ENCODE measurements around the gene LEUTX. TPM values are rescaled to one million over a fixed set of nuclear protein-coding genes. Genes with fewer than 3 reads are reported as not detected.

Gene LEUTX
- total and polyA plus RNA-seq, 9 donors, result not detected

DNA sequence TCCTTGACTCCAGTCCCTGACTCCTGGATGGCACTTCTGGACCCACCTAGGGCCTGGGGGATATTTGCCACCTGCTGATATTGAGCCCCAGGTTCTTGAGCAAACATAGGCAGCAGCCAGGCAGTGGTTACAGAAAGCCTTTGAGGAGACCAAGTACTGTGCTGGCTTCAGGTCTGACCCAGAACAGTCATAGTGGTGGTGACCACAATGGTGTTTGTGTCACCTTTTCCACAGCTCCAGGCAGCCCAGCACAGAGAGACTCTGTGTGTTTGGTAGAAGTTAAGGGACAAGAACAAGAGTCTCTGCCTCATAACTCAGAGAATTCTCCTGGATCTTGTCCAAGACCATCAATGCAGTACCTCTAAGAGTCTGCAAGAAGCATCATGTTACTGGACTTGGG lies 26.3 kb upstream of the LEUTX start:
- Histone ChIP-seq H3K4me3 (no peak overlapping the region), H3K9me3 (no peaks in the 10 kb centered on the region), H3K4me1 (ENCODE audit: insufficient read depth) (no peaks in the 10 kb centered on the region), H3K36me3 (no peaks in the 10 kb centered on the region), H3K27me3 (no peaks in the 10 kb centered on the region), H3K27ac (no peak overlapping the region)
- DNase-seq, result no peak
- intact Hi-C loops (cut with DNase I), result no loop called here
- TF ChIP-seq EP300 (IDR thresholded peaks at IDR 0.05), result no peak
- TF ChIP-seq, protein P1, sequence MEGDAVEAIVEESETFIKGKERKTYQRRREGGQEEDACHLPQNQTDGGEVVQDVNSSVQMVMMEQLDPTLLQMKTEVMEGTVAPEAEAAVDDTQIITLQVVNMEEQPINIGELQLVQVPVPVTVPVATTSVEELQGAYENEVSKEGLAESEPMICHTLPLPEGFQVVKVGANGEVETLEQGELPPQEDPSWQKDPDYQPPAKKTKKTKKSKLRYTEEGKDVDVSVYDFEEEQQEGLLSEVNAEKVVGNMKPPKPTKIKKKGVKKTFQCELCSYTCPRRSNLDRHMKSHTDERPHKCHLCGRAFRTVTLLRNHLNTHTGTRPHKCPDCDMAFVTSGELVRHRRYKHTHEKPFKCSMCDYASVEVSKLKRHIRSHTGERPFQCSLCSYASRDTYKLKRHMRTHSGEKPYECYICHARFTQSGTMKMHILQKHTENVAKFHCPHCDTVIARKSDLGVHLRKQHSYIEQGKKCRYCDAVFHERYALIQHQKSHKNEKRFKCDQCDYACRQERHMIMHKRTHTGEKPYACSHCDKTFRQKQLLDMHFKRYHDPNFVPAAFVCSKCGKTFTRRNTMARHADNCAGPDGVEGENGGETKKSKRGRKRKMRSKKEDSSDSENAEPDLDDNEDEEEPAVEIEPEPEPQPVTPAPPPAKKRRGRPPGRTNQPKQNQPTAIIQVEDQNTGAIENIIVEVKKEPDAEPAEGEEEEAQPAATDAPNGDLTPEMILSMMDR (IDR thresholded peaks at IDR 0.05), result no peak
- TF ChIP-seq POLR2A (IDR thresholded peaks at IDR 0.05), result no peak

DNA sequence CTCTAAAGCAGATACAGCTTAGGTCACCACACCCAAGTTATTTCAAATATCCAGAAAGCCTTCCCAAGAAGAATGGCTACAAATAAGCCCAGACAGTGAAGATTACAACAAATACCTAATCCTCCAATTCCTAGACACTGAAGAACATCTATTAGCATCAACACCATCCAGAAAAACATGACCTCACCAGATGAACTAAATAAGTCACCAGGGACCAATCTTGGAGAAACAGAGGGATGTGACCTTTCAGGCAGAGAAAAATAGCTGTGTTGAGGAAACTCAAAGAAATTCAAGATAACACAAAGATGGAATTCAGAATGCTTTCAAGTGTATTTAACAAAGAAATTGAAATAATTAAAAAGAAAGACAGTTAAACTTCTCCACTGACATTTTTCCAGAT lies 25.9 kb upstream of the LEUTX start:
- H3K9me3 ChIP-seq, result no peaks in the 10 kb centered on the region
- H3K4me1 ChIP-seq (ENCODE audit: insufficient read depth), result no peaks in the 10 kb centered on the region
- no peak overlapping the region for H3K4me3 ChIP-seq
- no peak overlapping the region for H3K27ac ChIP-seq
- TF ChIP-seq POLR2A (IDR thresholded peaks at IDR 0.05) (no peak), EP300 (IDR thresholded peaks at IDR 0.05) (no peak)
- TF ChIP-seq, protein P1 (IDR thresholded peaks at IDR 0.05), result no peak
- intact Hi-C loops (cut with DNase I), result no loop called here
- no peaks in the 10 kb centered on the region for H3K27me3 ChIP-seq
- H3K36me3 ChIP-seq, result no peaks in the 10 kb centered on the region
- DNase-seq, result no peak

DNA sequence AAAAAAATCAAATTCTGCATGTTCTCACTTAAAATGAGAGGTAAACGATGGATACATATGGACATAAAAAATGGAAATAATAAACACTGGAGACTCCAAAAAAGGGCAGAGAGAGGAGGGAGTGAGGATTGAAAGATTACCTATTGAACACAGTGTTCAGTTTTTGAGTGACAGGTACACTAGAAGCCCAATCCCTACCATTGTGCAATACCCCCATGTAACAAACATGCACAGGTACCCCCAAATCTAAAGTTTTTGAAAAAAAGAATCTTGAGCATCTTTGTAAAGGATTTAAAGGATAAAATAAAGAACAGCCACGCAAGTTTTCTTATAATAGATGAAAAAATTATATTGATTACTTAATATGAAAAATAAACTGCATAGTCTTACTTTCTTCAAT lies 24.1 kb upstream of the LEUTX start:
- no peaks in the 10 kb centered on the region for H3K36me3 ChIP-seq
- TF ChIP-seq EP300 (IDR thresholded peaks at IDR 0.05) (no peak), POLR2A (IDR thresholded peaks at IDR 0.05) (no peak)
- TF ChIP-seq, protein P1 (IDR thresholded peaks at IDR 0.05), result no peak
- H3K27me3 ChIP-seq, result no peaks in the 10 kb centered on the region
- intact Hi-C loops (cut with DNase I), result no loop called here
- no peaks in the 10 kb centered on the region for H3K9me3 ChIP-seq
- DNase-seq, result no peak
- WGBS, 3 donors, result 67 to 79% (median 72%) methylated on average over 2 of the region's 2 CpGs
- H3K4me1 ChIP-seq (ENCODE audit: insufficient read depth), result no peaks in the 10 kb centered on the region
- H3K27ac ChIP-seq, result no peak overlapping the region
- H3K4me3 ChIP-seq, result no peak overlapping the region

DNA sequence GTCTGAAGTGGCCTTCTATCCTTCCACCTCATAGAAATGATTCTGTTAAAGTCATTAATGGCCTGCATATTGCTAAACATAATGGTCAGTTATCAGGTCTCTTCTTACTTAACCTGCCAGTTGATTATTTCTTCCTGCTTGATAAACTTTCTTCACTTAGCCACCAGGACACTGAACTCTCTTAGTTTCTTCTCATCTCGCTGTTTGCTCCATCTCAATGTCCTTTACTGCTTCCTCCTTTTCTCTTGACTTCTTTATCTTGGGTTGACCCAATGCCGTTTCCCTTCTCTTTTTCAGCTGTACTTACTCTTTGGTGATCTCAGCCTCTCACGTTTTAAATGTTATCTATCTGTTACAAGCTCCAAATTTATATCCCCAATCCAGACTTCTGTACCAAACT lies 23.7 kb upstream of the LEUTX start:
- intact Hi-C loops (cut with DNase I), result no loop called here
- TF ChIP-seq POLR2A (IDR thresholded peaks at IDR 0.05) (no peak), EP300 (IDR thresholded peaks at IDR 0.05) (no peak)
- TF ChIP-seq, protein P1 (IDR thresholded peaks at IDR 0.05), result no peak
- Histone ChIP-seq H3K4me3 (no peak overlapping the region), H3K9me3 (no peaks in the 10 kb centered on the region), H3K36me3 (no peaks in the 10 kb centered on the region), H3K27me3 (no peaks in the 10 kb centered on the region), H3K4me1 (ENCODE audit: insufficient read depth) (no peaks in the 10 kb centered on the region), H3K27ac (no peak overlapping the region)
- no peak for DNase-seq
- WGBS, 3 donors, result 49 to 59% (median 54%) methylated on average over 3 of the region's 3 CpGs

Measured in ovary (tissue), 9 donors.